COR-L47 (cell line): Measurements from ENCODE around the gene SPOCK3.
"Not testable (repeated sequence)": the region's sequence is repeated elsewhere in the genome, so short reads cannot be mapped to it uniquely, and the experiment has no call there.

Source experiments
- DNase-seq: peaks from one replicate; lab custom pipeline; 2025; lab: John Stamatoyannopoulos, UW

SPOCK3 gene

DNA sequence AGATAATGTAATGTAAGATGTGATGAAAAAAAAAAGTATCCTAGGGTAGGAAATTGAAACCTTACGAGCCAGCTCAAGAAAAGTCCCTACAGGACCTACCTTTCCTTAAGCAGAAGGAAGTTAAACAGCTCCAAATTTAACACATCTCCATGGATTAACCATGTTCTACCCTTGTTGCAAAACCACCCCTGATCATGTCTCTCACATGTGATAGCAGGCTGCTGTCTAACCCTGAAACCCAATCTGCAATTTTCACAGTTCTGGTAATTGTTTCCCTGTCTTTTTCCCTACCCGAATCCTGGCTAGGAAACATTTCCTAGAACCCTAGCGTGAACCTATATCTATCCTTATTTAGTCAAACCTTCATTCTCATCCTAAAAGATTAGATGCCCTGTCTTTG, 198.9 kb downstream of the SPOCK3 start:
- no peak for DNase-seq

DNA sequence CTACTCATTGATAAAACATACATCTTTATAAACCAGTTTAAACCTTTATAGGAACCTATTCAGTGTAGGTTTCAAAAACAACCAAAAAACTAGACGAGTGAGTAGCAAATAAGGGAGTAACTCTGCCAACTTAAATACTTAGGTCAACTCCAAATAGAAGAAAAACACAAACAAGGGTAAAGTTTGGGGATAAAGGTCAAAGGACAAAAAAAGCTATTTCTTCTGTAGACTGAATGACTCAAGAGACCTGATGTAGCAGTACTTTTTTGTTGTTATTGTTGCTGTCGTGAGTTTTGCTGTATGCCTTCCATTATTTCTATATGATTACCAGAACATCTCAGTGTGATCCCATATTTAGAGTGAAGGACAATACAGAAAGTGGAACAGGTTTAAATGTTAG, 199.3 kb downstream of the SPOCK3 start:
- DNase-seq, result no peak

DNA sequence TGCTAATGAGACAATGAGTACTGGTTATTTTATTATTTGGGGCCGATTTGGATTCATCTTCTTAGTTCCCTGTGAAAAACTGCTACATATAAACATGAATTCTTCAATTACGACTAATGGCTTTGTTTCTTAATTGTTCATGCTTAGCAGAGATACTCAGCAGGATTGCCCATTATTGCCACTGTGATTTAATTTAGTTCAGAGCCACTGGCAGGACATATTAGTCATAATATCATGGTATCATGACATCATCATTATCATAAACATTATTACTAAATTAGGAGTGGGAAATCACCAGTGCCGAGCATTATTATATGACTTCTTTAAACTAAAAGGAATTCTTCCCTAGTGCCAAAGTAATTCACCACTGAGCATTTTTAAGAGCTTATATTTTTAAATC, 201.4 kb downstream of the SPOCK3 start:
- peak; percentile 15 for DNase-seq

DNA sequence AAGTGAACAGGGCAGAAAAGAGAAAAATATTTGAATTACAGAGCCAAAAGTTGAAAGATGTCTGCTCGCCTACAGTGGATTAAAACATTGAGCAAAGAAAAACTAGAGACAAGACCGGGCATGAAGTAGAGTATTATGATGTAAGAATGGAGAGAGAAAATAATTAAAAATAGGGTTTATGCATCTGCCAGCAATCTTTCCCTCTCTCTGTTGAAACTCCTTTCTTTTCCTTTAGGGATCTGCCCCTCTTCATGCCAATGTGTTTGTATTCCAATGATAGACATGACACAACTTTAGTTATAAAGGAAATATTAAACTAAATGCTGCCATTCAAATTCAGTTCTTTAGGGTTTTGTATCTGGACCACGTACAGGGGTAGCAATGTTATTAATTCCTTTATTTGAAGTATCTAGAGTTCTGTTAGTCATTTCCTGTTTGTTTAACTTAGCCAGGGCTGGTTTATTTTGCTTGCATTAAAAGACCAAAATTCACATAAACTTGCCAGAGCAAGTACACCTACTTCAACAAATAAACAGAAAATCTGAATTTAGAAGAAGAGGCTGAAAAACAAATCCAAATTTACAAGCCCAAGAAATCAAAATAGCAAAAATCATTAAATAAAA, 202.6 kb downstream of the SPOCK3 start:
- DNase-seq, result no peak

DNA sequence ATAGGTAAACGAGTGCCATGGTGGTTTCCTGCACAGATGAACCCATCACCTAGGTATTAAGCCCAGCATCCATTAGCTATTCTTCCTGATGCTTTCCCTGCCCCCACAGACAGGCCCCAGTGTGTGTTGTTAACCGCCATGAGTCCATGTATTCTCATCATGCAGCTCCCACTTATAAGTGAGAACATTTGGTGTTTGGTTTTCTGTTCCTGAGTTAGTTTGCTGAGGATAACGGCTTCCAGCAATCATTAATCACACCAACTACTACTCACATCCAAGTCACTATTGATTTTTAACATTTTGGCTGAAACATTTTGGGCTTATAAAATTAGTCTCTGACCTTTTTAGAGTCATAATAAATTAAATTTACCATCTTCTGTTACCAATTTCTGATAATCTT, 205.3 kb downstream of the SPOCK3 start:
- DNase-seq, result peak; percentile 26

DNA sequence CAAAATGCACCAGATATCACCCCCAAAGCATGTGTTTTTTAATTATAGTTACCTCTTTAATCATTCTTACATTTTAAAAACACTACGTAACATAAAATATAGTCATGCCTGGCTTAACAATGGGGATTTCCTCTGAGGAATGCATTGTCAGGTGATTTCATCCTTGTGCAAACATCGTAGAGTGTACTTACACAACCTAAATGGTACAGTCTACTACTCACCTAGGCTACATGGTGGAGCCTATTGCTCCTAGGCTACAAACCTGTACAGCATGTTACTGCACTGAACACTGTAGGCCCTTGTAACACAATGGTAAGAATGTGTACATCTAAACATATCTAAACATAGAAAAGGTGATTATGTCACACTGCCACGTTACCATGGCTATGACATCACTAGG, 208.6 kb downstream of the SPOCK3 start:
- no peak for DNase-seq

DNA sequence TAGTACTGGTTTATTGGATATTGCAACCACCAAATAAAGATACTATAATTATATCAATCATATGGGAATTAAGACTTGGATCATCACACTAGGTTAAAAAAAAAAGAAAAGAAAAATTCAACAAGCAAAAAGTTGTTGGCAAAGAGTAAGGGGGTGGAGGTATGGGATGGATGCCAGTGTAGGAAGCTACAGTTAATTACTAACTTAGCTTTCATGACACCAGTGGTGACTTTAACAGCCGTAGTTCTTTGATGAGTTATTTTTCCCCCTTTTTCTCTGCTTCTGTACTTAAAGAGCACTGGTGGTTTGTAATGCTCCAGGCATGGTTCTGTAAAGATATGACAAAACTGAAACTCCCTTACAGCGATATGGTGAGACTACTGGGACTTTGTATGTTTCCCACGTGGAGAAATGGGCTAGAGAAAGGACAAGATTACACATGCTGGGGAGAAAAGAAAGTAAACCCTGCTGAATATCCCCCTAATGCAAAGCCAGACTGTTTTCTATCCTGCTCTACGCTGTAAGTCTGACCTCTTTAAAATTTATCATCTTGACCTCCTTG, 210.8 kb downstream of the SPOCK3 start:
- no peak for DNase-seq

DNA sequence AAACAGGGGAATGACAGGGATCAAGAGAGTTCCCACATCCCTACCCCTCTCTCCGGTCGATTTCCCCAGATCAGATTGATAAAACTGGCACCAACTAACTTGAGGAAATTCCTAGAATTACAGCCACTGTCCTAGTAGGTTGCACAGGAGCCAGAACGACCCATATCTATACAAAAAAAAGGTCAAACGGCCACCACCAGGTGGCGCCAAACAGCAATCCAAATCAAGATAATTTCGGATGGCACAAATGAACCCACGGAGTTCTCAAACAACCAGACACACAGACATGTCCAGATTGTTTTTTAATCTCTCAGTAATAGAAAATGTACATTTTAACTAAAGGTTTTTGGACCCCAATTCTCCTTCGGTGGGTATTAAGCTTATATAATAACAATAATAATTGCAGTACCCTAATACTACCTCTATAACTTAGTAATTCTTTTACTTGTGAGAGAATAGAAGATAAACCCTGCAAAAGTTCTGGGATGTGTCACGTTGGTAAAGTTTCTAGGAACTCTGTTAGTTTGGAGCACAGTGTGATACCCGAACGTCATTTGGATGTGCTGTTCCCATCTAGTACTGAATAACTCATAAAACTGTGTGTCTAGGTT, 212.6 kb downstream of the SPOCK3 start:
- peak; percentile 63 for DNase-seq

DNA sequence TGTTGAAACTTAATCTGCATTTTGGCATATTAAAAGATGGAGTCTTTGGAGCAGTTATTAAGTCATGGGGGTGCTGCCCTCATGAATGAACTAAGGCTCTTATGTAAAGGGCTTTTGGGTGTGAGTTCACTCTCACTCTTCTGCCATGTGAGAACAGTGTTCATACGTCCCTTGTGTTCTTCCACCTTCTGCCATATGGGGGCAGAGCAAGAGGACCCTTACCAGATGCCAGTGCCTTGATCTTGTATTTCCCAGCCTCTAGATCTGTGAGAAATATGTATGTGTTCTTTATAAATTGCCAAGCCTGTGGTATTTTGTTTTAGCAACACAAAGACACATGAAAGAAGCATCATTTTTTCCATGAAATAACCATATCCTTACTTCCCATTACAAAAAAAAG, 213.9 kb downstream of the SPOCK3 start:
- no peak for DNase-seq

DNA sequence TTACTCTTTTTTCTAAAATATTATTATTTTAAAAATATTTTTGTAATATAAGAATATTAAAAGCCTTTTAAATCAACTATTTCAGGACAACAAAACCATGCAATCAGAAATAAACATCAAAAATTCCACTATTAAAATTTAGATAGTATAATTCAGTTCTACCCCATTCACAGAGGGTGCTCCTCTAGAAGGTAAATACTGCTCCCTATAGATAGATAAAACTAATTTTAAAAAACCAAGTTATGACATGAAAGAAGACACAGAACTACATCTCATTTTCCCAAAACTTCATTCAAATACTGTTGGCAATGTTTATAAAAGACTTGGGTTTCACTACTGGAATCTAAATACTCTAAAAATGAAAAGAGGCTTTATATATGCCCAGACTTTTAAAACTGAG, 219.3 kb downstream of the SPOCK3 start:
- DNase-seq, result no peak

DNA sequence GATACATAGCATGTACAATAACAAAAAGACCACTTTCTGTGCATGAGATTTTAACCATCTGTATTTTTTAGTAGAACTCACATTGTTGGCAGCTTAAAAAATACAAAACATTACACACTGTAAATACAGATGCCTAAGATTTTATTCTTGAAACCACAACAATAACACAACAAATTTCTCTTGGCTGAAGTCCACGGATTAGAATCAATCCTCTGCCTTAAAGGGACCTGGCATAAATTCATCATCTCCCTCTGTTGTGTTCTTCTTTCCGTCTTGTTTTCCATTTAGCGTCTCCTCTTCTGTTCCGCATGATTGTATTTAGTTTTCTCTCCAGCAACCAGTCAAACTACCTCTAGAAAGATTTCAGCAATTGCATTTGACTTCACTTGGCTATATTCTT, 231.0 kb downstream of the SPOCK3 start:
- no peak for DNase-seq

DNA sequence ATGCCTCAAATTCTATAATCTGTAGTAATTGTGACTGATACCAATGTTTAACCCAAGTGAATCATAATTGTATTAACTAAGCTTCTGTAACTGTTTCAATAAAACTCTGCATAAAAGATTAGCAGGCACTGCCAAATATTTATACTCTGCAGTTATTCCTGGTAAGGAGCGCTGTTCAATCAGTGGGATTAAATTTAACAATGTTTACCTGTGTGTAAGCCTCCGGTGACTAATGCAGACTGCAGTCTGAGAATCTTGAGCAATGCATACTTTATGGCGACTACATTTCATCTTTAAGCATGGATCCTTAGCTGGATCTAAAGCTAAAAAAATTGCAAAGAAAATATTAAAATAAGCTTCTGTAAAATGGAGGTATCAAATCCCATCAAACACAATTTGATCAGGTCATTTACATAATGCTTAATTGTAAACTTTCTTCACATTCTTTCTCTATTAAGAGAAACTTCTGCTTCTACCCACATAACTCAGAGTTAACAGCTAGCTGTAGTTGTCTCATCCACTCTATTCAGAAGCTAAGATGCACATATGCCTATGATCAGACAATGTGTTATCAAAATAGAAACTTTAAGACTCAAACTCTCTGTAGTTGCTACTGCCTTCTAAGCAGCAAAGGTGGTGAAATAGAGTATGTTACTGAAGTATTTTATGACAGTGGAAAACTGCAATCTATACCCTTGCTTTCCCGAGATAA, 234.0 kb downstream of the SPOCK3 start:
- DNase-seq, result no peak

DNA sequence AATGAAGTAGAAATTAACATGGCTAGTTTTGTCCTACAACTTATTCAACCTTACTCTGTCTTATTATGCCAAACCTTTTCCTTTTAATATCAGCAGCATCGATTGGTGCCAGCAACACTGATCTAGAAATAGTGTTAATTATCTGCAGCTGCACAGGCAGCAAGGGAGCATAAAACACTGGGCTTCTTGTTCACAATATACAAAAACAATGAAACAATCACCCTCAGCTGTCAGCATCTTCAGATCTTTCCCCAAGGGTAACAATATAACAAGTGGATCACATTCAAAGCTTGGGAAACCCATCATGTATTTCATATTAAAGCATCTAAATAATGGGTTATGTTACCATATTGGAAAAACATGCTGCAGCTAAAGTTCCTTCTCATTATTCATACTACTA, 238.1 kb downstream of the SPOCK3 start:
- peak; percentile 7 for DNase-seq

DNA sequence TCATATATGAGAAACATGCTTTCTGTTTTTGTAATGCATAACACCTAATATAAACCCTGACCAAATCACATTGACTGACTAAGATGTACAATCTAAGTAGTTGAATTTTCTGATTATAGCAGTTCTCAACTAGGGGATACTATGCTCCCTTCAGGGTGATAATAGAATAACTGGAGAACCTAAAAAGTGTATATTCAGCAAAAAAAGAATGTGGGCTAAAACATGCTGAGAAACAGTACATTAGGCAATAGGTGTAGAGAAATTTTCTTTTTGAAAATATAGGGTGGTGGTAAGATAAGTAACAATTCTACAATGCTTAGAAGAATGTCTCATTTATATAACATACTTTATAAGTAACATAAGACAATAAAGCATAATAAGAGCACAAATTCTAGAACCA, 239.6 kb downstream of the SPOCK3 start:
- no peak for DNase-seq

DNA sequence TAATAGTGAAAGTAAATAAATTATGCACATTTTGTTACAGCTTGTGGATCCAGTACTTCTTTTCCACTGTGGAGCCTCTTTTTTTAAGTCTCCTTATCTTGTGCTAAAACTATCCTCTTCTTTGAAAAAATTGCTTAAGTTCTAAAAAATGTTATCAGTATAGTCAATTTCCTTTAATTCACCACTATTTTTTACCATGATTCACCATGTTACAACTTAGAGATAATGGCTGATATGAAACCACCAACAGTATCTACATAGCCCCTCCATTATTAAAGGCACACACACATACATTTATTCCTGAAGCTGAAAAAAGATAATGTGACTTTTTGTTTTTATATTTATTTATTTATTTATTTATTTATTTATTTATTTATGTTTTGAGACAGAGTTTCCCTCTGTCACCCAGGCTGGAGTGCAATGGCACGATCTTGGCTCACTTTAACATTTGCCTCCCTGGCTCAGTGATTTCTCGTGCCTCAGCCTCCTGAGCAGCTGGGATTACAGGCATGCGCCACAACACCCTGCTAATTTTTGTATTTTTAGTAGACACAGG, 243.2 kb downstream of the SPOCK3 start:
- DNase-seq, result no peak

DNA sequence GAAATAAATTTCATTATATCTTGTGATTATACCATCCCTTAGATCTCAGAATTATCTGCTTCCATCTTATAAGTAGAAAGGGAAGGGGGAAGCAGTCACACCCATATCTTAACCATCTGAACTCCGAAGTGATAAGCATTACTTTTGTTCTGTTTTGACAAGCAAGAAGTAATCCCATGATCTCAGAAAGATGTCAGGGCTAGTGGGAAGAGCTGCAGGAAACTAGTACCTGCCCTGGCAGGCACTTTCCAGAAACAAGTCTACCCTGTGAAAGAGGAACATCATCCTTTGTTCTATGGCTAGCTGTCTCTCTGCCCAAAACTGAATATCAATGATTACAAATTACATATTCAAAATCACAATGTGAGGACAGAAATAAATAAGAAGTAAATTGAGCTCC, 244.4 kb downstream of the SPOCK3 start:
- no peak for DNase-seq

DNA sequence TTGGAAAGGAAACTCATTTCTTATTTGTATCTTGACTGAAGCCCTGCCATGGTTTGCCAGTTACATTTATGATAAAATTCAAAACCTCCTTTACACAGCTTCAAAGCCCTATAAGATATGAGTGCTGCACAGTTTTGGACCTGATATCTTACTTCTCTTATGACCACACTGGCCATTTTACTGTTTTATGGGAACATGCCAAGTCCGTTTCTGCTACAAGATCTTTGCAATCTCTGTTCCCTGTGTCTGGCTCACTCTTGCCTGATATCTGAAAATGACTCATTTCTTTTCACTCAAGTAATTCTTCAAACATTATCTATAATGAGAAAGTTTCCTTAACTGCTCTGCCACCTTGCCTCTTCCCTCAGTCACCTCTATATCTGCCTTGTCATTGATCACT, 247.3 kb downstream of the SPOCK3 start:
- no peak for DNase-seq

DNA sequence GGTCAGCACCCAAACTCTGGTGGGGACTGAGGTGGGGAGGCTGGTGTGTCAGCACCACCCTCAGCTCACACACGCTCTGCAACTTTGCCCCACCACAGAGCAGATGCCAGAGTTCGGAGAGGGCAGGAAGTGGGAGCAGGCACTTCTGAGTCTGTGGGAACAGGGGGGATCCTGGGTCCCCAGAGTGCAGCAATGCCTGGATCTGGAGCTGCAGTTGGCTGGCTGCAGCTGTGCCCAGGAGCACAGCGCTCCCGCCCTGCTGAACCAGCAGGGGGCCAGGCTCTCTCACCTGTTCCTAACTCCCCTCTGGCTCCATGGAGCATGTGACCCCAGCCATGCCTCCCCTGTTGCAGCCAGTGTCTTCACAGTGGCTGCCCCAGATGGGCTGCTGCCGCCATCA, 252.4 kb downstream of the SPOCK3 start:
- no peak for DNase-seq

DNA sequence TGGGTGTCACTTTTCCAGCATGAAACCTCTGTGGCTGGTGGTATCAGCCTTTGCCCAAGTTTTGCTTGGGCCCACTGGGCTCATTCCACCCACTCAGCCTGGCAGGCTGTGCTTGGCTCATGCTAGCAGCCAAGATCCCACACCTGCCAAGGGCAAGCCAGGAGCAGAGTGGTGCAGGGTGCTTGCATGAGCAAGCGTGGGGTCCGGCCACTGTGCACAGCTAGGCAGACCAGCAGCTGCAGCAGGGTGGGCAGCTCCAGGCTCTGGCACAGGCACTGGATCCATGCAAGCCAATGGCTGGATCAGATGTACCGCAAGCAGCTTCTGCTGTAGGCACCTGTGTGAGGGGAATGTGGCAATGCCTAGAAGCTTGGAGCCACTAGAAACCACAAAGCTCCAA, 253.9 kb downstream of the SPOCK3 start:
- DNase-seq, result no peak

DNA sequence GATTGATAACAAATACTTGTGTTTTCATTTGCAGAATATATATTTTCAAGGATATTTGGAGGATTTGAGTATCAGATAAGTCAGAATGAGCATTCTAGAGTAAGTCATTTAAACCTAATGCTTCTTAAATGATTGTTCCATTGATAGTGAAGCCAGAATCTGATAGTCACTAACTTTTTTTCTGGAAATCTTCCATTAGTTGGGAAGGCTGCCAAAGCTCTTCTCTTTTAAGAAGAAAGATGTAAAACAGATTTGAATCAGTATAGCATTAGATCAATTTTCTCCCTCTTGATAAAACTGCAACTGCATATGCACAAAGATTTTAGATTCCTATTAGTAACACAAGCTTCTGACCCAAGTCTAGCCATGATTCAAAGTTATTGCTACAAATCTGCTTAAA, 256.7 kb downstream of the SPOCK3 start:
- DNase-seq, result no peak

DNA sequence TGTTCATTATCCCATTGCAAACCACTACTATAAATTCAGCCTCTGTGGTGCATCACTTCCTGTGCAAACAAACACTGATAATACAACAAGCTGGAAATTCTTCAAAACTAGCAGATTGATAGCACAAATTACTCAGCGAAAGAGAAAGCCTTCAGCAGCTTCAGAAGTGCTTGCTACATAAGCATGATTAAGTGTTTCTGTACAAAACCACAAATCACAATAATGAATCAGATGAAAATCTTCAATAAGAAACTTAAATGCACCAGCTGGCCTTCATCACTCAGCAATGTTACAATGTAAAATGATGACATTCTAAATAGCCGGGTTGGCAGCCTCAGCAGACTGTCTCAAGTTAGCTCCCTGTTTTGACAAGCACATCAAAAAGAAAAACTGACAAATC, 262.2 kb downstream of the SPOCK3 start:
- no peak for DNase-seq

DNA sequence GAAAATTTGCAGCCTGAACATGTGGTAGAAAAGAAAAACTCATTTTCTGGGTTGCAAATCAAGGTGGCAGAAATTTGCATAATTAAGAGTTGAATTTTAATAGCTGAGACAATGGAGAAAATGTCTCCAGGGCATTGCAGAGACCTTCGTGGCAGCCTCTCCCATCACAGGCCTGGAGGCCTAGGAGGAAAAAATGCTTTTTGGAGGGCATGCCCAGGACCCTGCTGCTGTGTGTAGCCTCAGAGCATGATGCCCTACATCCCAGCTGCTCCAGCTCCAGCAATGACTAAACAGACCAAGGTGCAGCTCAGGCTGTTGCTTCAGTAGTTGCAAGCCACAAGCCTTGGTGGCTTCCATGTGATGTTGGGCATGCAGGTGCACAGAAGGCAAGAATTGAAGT, 266.1 kb downstream of the SPOCK3 start:
- DNase-seq, result not testable (repeated sequence)

DNA sequence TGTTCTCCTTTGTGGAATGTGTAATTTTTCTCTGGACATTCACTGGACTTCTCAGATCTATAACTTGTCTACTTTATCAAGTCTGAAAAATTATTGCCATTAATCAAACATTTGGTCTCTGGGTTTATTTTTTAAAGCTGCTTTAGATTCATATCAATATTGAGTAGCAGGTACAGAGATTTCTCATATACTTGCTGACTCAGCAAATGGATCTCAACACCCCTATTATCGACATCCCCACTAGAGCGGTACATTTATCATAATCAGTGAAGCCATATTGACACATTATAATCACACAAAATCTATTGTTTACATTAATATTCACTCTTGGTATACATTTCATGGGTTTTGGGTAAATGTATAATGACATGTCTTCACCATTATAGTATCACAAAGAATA, 268.7 kb downstream of the SPOCK3 start:
- DNase-seq, result no peak
